Right ventricle myocardium inferior (tissue), 1 donor: ENCODE data around the gene PRRG1. TPM values are rescaled to one million over a fixed set of nuclear protein-coding genes. Genes with fewer than 3 reads are reported as not detected.

Source experiments
- total RNA-seq: library from RNA; stranded (reverse); fragmentation: NEBNext Ultra II Directional; extraction: Animal tissue kit (Norgen Biotek cat#: 25700); gene quantifications from one replicate; pipeline ENCODE4 v1.2.1, GENCODE V29; 2021
- donor health status: DM: no; HTN: yes; CAD: no; lungs with severe emphysema.

PRRG1 gene
- total RNA-seq, 1 donor from 2014 or later = 15.9 TPM

Other genes with a start within 250 kb of the PRRG1 start
- 0.16 TPM for gene LANCL3, start 222.3 kb downstream of the PRRG1 start, total RNA-seq